K562 (cell line): ENCODE measurements around the gene PRDM10. TPM values are rescaled to one million over a fixed set of nuclear protein-coding genes. Genes with fewer than 3 reads are reported as not detected.
A peak's percentile ranks its signal among the peaks of the same experiment; 100 is the strongest.

Source experiments
- ATF4 ChIP-seq: fragments of 450-650 bp; formaldehyde crosslinking; IDR thresholded peaks from 2 replicates; pipeline ENCODE4 v1.4.0; 2022; ENCODE audit warnings: mild to moderate bottlenecking, moderate library complexity
- CBX5 ChIP-seq: IDR thresholded peaks from 2 replicates; pipeline ENCODE4 v1.6.1; 2014; ENCODE audit warnings: low read depth, borderline replicate concordance
- CCNT2 ChIP-seq: IDR thresholded peaks from 2 replicates; pipeline ENCODE4 v1.6.1; 2011; ENCODE audit warnings: borderline replicate concordance, low read depth, mild to moderate bottlenecking, moderate library complexity, mixed read lengths, low read length; ENCODE audit not compliant: insufficient read length; ENCODE audit errors: extremely low read depth
- CREB1 ChIP-seq, 2 experiments: sonication (generic) in 1 of 2; formaldehyde crosslinking in 1 of 2; IDR thresholded peaks; 2 replicates each; pipeline versions ENCODE4 v1.6.1 to v1.8.0; 2012 to 2022; ENCODE audit warnings: inconsistent platforms in 1 of 2, mild to moderate bottlenecking in 1 of 2, missing genetic modification reagents in 1 of 2, moderate library complexity in 1 of 2
- DDX20 ChIP-seq: fragments of 450-650 bp; IDR thresholded peaks from 2 replicates; pipeline ENCODE4 v1.6.1; 2016; ENCODE audit warnings: missing genetic modification characterization, low read depth, mild to moderate bottlenecking, missing compliant biosample characterization, moderate library complexity
- E2F8 ChIP-seq: fragments of 450-650 bp; IDR thresholded peaks from 2 replicates; pipeline ENCODE4 v1.7.1; 2018; ENCODE audit warnings: mild to moderate bottlenecking, low read depth; ENCODE audit not compliant: partially characterized antibody
- HDAC1 ChIP-seq, 2 experiments: fragments of 450-650 bp; IDR thresholded peaks; 2 replicates each; pipeline ENCODE4 v1.6.1; 2016 to 2017; ENCODE audit warnings: inconsistent platforms in 1 of 2, mild to moderate bottlenecking in 1 of 2, moderate library complexity in 1 of 2
- MTF1 ChIP-seq: fragments of 250-450 bp; sonication (Bioruptor Pico); IDR thresholded peaks from 2 replicates; pipeline ENCODE4 v1.9.0; 2021; ENCODE audit warnings: moderate library complexity, mild to moderate bottlenecking, inconsistent platforms, borderline replicate concordance
- NR2C2 ChIP-seq, 2 experiments: fragments of 200-800 bp in 1 of 2; sonication (Bioruptor generic) in 1 of 2; sonication (generic) in 1 of 2; formaldehyde crosslinking in 1 of 2; IDR thresholded peaks; 2 replicates each; pipeline versions ENCODE4 v1.6.1 to v1.8.0; 2016 to 2022; ENCODE audit warnings: mild to moderate bottlenecking in 1 of 2, missing compliant biosample characterization in 1 of 2, missing genetic modification characterization in 1 of 2, missing genetic modification reagents in 1 of 2
- POLR2B ChIP-seq: fragments of 450-650 bp; IDR thresholded peaks from 2 replicates; pipeline ENCODE4 v1.6.1; 2018; ENCODE audit warnings: low read depth; ENCODE audit not compliant: partially characterized antibody
- SMARCA4 ChIP-seq: fragments of 450-650 bp; IDR thresholded peaks from 2 replicates; pipeline ENCODE4 v1.6.1; 2016
- SUPT5H ChIP-seq: fragments of 450-650 bp; IDR thresholded peaks from 2 replicates; pipeline ENCODE4 v1.6.1; 2016
- TEAD4 ChIP-seq, 2 experiments: sonication (generic) in 1 of 2; formaldehyde crosslinking in 1 of 2; IDR thresholded peaks; 2 replicates each; pipeline versions ENCODE4 v1.6.1 to v1.8.0; 2012 to 2022; ENCODE audit warnings: borderline replicate concordance in 1 of 2, inconsistent platforms in 1 of 2, low read length in 1 of 2, mild to moderate bottlenecking in 1 of 2, missing genetic modification reagents in 1 of 2
- TRIM25 ChIP-seq: fragments of 450-650 bp; IDR thresholded peaks from 2 replicates; pipeline ENCODE4 v1.7.0; 2016; ENCODE audit warnings: borderline replicate concordance
- TRIM28 ChIP-seq: fragments of 450-650 bp; IDR thresholded peaks from 2 replicates; pipeline ENCODE4 v1.6.1; 2017
- ZNF165 ChIP-seq: fragments of 250-450 bp; sonication (Bioruptor Pico); IDR thresholded peaks from 2 replicates; pipeline ENCODE4 v1.4.0; 2020; ENCODE audit warnings: borderline replicate concordance
- ZNF282 ChIP-seq: sonication (generic); formaldehyde crosslinking; IDR thresholded peaks from 2 replicates; pipeline ENCODE4 v1.8.1; 2023; ENCODE audit warnings: missing genetic modification reagents
- ZNF609 ChIP-seq: sonication (generic); formaldehyde crosslinking; IDR thresholded peaks from 2 replicates; pipeline ENCODE4 v1.8.1; 2023; ENCODE audit warnings: missing genetic modification reagents, mild to moderate bottlenecking, borderline replicate concordance
- polyA plus RNA-seq, 8 experiments: library from polyadenylated mRNA; depleted of rRNA in 4 of 8; stranded (reverse) in 5 of 8; unstranded in 3 of 8; fragments of >200 nt; fragmentation: Nextera tagmentation in 2 of 8; fragmentation: Illumina TruSeq in 1 of 8; extraction: Ambion mirVana in 2 of 8; extraction: Trizol in 1 of 8; gene quantifications; 2 replicates each; pipeline versions ENCODE4 v1.2.1 to v1.2.3, GENCODE V29; 2011 to 2014; ENCODE audit warnings: inconsistent platforms in 1 of 8, missing spikeins in 1 of 8
- total RNA-seq, 7 experiments: library from RNA; depleted of rRNA in 6 of 7; stranded (reverse); fragments of >200 nt in 6 of 7; fragmentation: Illumina TruSeq in 2 of 7; extraction: Trizol in 2 of 7; gene quantifications; 2 replicates each; pipeline versions ENCODE4 v1.2.1 to v1.2.3, GENCODE V29; 2011 to 2021; ENCODE audit warnings: low replicate concordance in 1 of 7

PRDM10 gene
- total and polyA plus RNA-seq, 9 of the 15 experiments (the other 6 are each of a cell fraction or from before 2014, with no cell fraction given) = 0.89 to 9.3 (median 4.5) TPM

GRCh38 chr11:129945373-129945772 lies 57.3 kb downstream of the PRDM10 start (continued):
- TF ChIP-seq E2F8 (no peak), DDX20 (tag) (no peak), HDAC1 (IDR thresholded peaks at IDR 0.05) (0 out of 4 replicates have a peak, but pooled peaks of 1 of the 2 experiments have one; percentile 38), SUPT5H (no peak), CBX5 (no peak), SMARCA4 (peak; percentile 68), CCNT2 (peak; percentile 66), POLR2B (no peak), CREB1 (IDR thresholded peaks at IDR 0.05) (no peak), CREB1 (CRISPR knock-in tag; IDR thresholded peaks at IDR 0.05) (no peak), ATF4 (CRISPR knock-in tag) (no peak), NR2C2 (CRISPR knock-in tag; IDR thresholded peaks at IDR 0.05) (no peak), NR2C2 (tag; IDR thresholded peaks at IDR 0.05) (no peak), TRIM28 (no peak), ZNF282 (CRISPR knock-in tag) (no peak), TRIM25 (no peak), ZNF609 (CRISPR knock-in tag) (no peak), MTF1 (CRISPR knock-in tag) (no peak), TEAD4 (IDR thresholded peaks at IDR 0.05; ENCODE audit: low read length) (peak; percentile 76), TEAD4 (CRISPR knock-in tag; IDR thresholded peaks at IDR 0.05; ENCODE audit: borderline replicate concordance) (no peak), ZNF165 (CRISPR knock-in tag) (no peak)
